Cardiac muscle cell (in vitro differentiated cells and primary cell): ENCODE results near the gene RNU6-8. TPM values are rescaled to one million over a fixed set of nuclear protein-coding genes. Genes with fewer than 3 reads are reported as not detected.

Experiments
- DNase-seq, 2 donors: peaks; one replicate each; pipeline versions ENCODE4 v3.0.0 to v3.0.0-alpha.2; 2010 to 2017; ENCODE audit warnings: low read depth in 1 of 2, low spot score in 1 of 2
- H3K27ac ChIP-seq: fragments of 200-600 bp; sonication (generic); 2 replicates; pipeline ENCODE4 v1.5.1; 2016
- H3K27me3 ChIP-seq: fragments of 200-600 bp; sonication (generic); 2 replicates; pipeline ENCODE4 v1.6.0; 2016; ENCODE audit warnings: control low read depth
- H3K36me3 ChIP-seq: fragments of 200-600 bp; sonication (generic); 2 replicates; pipeline ENCODE4 v1.5.1; 2016; ENCODE audit warnings: control low read depth
- H3K4me1 ChIP-seq: fragments of 200-600 bp; sonication (generic); 2 replicates; pipeline ENCODE4 v1.8.1; 2017; ENCODE audit warnings: low read depth, mild to moderate bottlenecking, mixed run types
- H3K4me3 ChIP-seq: fragments of 200-600 bp; sonication (generic); 2 replicates; pipeline ENCODE4 v1.5.1; 2016; ENCODE audit warnings: mild to moderate bottlenecking
- H3K9me3 ChIP-seq: fragments of 200-600 bp; sonication (generic); 2 replicates; pipeline ENCODE4 v1.5.1; 2017; ENCODE audit warnings: low read depth, mild to moderate bottlenecking, control low read depth
- CTCF ChIP-seq: IDR thresholded peaks from 2 replicates; pipeline ENCODE4 v1.5.1; 2012; ENCODE audit warnings: low read depth, mild to moderate bottlenecking, low read length
- polyA plus RNA-seq: library from polyadenylated mRNA; unstranded; fragments of >200 nt; fragmentation: Nextera tagmentation; extraction: Ambion mirVana; gene quantifications from 2 replicates; pipeline ENCODE4 v1.2.1, GENCODE V29; 2016
- total RNA-seq: library from RNA; depleted of rRNA; stranded (reverse); fragments of >200 nt; gene quantifications from 2 replicates; pipeline ENCODE4 v1.2.3, GENCODE V29; 2016

The RNU6-8 gene
- total and polyA plus RNA-seq, 2 experiments from 2014 or later, result not detected

- H3K36me3 ChIP-seq, result no peaks in the 10 kb centered on the region
- no peak overlapping the region for H3K4me3 ChIP-seq
- TF ChIP-seq CTCF, result no peak
- H3K4me1 ChIP-seq, result peaks cover 7% of the 10 kb centered on the region
- H3K27me3 ChIP-seq, result no peaks in the 10 kb centered on the region
- DNase-seq, result no peak
- no peak overlapping the region for H3K27ac ChIP-seq
- no peaks in the 10 kb centered on the region for H3K9me3 ChIP-seq
Measured at GRCh38 chr14:32183151-32184058, 19.7 kb downstream of the RNU6-8 start.

GRCh38 chr14:32171469-32171868, 31.6 kb downstream of the RNU6-8 start:
- no peaks in the 10 kb centered on the region for H3K36me3 ChIP-seq
- no peak for TF ChIP-seq CTCF
- H3K4me3 ChIP-seq, result no peak overlapping the region
- H3K9me3 ChIP-seq, result no peaks in the 10 kb centered on the region
- no peak overlapping the region for H3K27ac ChIP-seq
- no peak for DNase-seq
- H3K4me1 ChIP-seq, result no peaks in the 10 kb centered on the region
- no peaks in the 10 kb centered on the region for H3K27me3 ChIP-seq

- Histone ChIP-seq H3K4me1 (no peaks in the 10 kb centered on the region), H3K36me3 (no peaks in the 10 kb centered on the region), H3K9me3 (no peaks in the 10 kb centered on the region), H3K27me3 (no peaks in the 10 kb centered on the region), H3K27ac (no peak overlapping the region), H3K4me3 (no peak overlapping the region)
- no peak for TF ChIP-seq CTCF
- DNase-seq, result no peak
Measured at GRCh38 chr14:32169191-32169590, 33.9 kb downstream of the RNU6-8 start.

GRCh38 chr14:32167907-32168306, 35.2 kb downstream of the RNU6-8 start:
- H3K4me1 ChIP-seq, result no peaks in the 10 kb centered on the region
- no peak for TF ChIP-seq CTCF
- H3K36me3 ChIP-seq, result no peaks in the 10 kb centered on the region
- H3K27ac ChIP-seq, result no peak overlapping the region
- no peaks in the 10 kb centered on the region for H3K9me3 ChIP-seq
- DNase-seq, result no peak
- H3K4me3 ChIP-seq, result no peak overlapping the region
- H3K27me3 ChIP-seq, result no peaks in the 10 kb centered on the region

- Histone ChIP-seq H3K4me1 (no peaks in the 10 kb centered on the region), H3K9me3 (no peaks in the 10 kb centered on the region), H3K27ac (no peak overlapping the region), H3K27me3 (no peaks in the 10 kb centered on the region), H3K4me3 (no peak overlapping the region), H3K36me3 (no peaks in the 10 kb centered on the region)
- no peak for TF ChIP-seq CTCF
- DNase-seq, result no peak
Measured at GRCh38 chr14:32166924-32167323, 36.1 kb downstream of the RNU6-8 start.
